Measurements from ENCODE around the gene KLHL22. TPM values are rescaled to one million over a fixed set of nuclear protein-coding genes. Genes with fewer than 3 reads are reported as not detected.

The KLHL22 gene
- total RNA-seq, 1 experiment from 2014 or later = 36.2 TPM

DNA sequence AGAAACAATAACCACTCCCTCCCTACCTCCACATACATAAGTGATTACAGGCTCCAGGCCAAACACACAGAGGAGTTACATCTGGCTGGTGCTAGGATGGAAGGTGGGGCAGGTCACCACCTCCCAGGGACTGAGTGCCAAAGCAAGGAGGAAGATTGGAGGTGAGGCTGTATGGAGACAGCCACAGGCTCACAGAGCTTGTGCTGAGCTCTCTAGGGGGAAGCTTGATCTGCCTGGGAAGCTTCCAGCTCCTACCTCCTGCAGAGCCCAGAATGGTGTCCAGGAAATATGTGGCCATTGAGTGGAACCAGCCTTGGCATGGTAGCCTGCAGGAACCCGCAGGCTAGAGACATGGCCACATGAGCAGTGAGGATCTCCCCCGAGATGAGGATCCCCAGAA is 8.2 kb upstream of the KLHL22 start:
- Histone ChIP-seq H3K4me1 (ENCODE audit: insufficient read depth, low read length, poor library complexity, severe bottlenecking) (peaks cover 8% of the 10 kb centered on the region), H3K27me3 (replicated peaks; ENCODE audit: insufficient read depth, low read depth, low read length, poor library complexity) (no peaks in the 10 kb centered on the region), H3K36me3 (ENCODE audit: insufficient read depth, low read length, poor library complexity, severe bottlenecking) (no peaks in the 10 kb centered on the region), H3K4me3 (ENCODE audit: low read depth, low read length, poor library complexity, severe bottlenecking) (no peak overlapping the region), H3K27ac (ENCODE audit: low read depth, low read length, poor library complexity, severe bottlenecking) (no peak overlapping the region), H3K9me3 (ENCODE audit: low read depth, low read length, poor library complexity, severe bottlenecking) (no peaks in the 10 kb centered on the region)
- peak; percentile 29 for DNase-seq (ENCODE audit: low spot score)
- TF ChIP-seq, protein P1, sequence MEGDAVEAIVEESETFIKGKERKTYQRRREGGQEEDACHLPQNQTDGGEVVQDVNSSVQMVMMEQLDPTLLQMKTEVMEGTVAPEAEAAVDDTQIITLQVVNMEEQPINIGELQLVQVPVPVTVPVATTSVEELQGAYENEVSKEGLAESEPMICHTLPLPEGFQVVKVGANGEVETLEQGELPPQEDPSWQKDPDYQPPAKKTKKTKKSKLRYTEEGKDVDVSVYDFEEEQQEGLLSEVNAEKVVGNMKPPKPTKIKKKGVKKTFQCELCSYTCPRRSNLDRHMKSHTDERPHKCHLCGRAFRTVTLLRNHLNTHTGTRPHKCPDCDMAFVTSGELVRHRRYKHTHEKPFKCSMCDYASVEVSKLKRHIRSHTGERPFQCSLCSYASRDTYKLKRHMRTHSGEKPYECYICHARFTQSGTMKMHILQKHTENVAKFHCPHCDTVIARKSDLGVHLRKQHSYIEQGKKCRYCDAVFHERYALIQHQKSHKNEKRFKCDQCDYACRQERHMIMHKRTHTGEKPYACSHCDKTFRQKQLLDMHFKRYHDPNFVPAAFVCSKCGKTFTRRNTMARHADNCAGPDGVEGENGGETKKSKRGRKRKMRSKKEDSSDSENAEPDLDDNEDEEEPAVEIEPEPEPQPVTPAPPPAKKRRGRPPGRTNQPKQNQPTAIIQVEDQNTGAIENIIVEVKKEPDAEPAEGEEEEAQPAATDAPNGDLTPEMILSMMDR (conservative IDR thresholded peaks at IDR 0.05; ENCODE audit: low read depth, low read length) = no peak
- TF ChIP-seq EZH2 (IDR thresholded peaks at IDR 0.05; ENCODE audit: borderline replicate concordance, low read depth, low read length, poor library complexity, severe bottlenecking) = no peak
- BruUV-seq (replicated peaks) = no TSS peak
- ChIA-PET POLR2A (ENCODE audit: low non-redundant PET) (no interaction called here), CTCF (no interaction called here)
- intact Hi-C loops (cut with micrococcal nuclease; ENCODE audit: unreplicated experiment) = no loop called here

DNA sequence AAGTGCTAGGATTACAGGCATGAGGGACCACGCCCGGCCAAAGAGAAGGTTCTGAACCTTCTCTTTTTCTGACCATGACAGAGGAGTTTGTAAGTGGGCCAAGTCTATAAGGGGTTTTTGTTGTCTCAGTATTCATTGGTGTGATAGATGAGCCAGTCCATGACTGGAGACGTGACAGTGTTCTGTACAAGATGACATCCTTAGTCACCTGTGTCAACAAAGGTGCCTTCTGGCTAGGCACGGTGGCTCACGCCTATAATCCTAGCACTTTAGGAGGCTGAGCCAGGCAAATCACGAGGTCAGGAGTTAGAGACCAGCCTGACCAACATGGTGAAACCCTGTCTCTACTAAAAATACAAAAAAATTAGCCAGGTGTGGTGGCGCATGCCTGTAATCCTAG is 4.2 kb upstream of the KLHL22 start:
- no peak for DNase-seq (ENCODE audit: low spot score)
- ChIA-PET POLR2A (ENCODE audit: low non-redundant PET) (no interaction called here), CTCF (interaction anchor here (0.7 kb wide), 1 partner anchor 81 kb away, joined by 7 read pairs; no protein-coding TSS in a partner anchor)
- no peaks in the 10 kb centered on the region for H3K9me3 ChIP-seq (ENCODE audit: low read depth, low read length, poor library complexity, severe bottlenecking)
- H3K4me3 ChIP-seq (ENCODE audit: low read depth, low read length, poor library complexity, severe bottlenecking) = no peak overlapping the region
- TF ChIP-seq, protein P1 (conservative IDR thresholded peaks at IDR 0.05; ENCODE audit: low read depth, low read length) = no peak
- TF ChIP-seq EZH2 (IDR thresholded peaks at IDR 0.05; ENCODE audit: borderline replicate concordance, low read depth, low read length, poor library complexity, severe bottlenecking) = no peak
- peaks cover 13% of the 10 kb centered on the region for H3K4me1 ChIP-seq (ENCODE audit: insufficient read depth, low read length, poor library complexity, severe bottlenecking)
- H3K36me3 ChIP-seq (ENCODE audit: insufficient read depth, low read length, poor library complexity, severe bottlenecking) = no peaks in the 10 kb centered on the region
- no peak overlapping the region for H3K27ac ChIP-seq (ENCODE audit: low read depth, low read length, poor library complexity, severe bottlenecking)
- no peaks in the 10 kb centered on the region for H3K27me3 ChIP-seq (replicated peaks; ENCODE audit: insufficient read depth, low read depth, low read length, poor library complexity)
- intact Hi-C loops (cut with micrococcal nuclease; ENCODE audit: unreplicated experiment) = loop anchor here (5.0 kb wide), 1 partner anchor 67 kb away; no protein-coding TSS in a partner anchor
- no TSS peak for BruUV-seq (replicated peaks)

DNA sequence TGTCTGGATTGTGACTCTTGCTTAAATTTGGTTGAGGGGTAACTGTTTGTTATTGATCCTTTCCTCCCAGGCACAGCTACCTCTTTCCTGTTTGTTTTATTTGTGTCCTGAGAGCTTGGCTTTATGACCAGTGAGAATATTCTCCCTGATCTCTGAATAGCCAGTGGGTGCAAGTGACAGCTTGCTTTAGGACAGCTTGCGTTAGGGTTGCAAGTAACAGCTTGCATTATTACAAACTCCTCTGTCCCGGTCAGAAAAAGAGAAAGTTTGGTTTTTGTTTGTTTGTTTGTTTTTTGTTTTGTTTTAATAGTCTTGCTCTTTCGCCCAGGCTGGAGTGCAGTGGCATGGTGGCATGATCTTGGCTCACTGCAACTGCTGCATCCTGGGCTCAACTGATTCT is 3.3 kb upstream of the KLHL22 start:
- POLR2A ChIA-PET (ENCODE audit: low non-redundant PET) = no interaction called here
- no TSS peak for BruUV-seq (replicated peaks)
- no peak for DNase-seq (ENCODE audit: low spot score)
- Histone ChIP-seq H3K27me3 (replicated peaks; ENCODE audit: insufficient read depth, low read depth, low read length, poor library complexity) (no peaks in the 10 kb centered on the region), H3K27ac (ENCODE audit: low read depth, low read length, poor library complexity, severe bottlenecking) (no peak overlapping the region), H3K9me3 (ENCODE audit: low read depth, low read length, poor library complexity, severe bottlenecking) (no peaks in the 10 kb centered on the region), H3K4me3 (ENCODE audit: low read depth, low read length, poor library complexity, severe bottlenecking) (no peak overlapping the region), H3K36me3 (ENCODE audit: insufficient read depth, low read length, poor library complexity, severe bottlenecking) (no peaks in the 10 kb centered on the region), H3K4me1 (ENCODE audit: insufficient read depth, low read length, poor library complexity, severe bottlenecking) (peaks cover 11% of the 10 kb centered on the region)
- intact Hi-C loops (cut with micrococcal nuclease; ENCODE audit: unreplicated experiment) = loop anchor here (5.0 kb wide), 1 partner anchor 67 kb away; no protein-coding TSS in a partner anchor
- TF ChIP-seq, protein P1 (conservative IDR thresholded peaks at IDR 0.05; ENCODE audit: low read depth, low read length) = no peak
- TF ChIP-seq EZH2 (IDR thresholded peaks at IDR 0.05; ENCODE audit: borderline replicate concordance, low read depth, low read length, poor library complexity, severe bottlenecking) = no peak
- CTCF ChIA-PET = no interaction called here
